A673 (cell line): ENCODE measurements around the gene TREM2. TPM values are rescaled to one million over a fixed set of nuclear protein-coding genes. Genes with fewer than 3 reads are reported as not detected.

Experiments used
- BruUV-seq: library from RNA; stranded (reverse); fragments of 400-500 nt; replicated peaks from 2 replicates; lab custom pipeline; 2021; lab: Mats Ljungman, UMichigan
- CTCF ChIA-PET: fragments of 300-600 bp; sonication (Branson Sonifier 250); formaldehyde crosslinking; loops from one replicate; lab custom pipeline; 2022; ENCODE audit warnings: antibody characterized with exemption; lab: Charles Lee
- POLR2A ChIA-PET: fragments of 300-600 bp; sonication (Branson Sonifier 250); formaldehyde crosslinking; loops from one replicate; lab custom pipeline; 2022; ENCODE audit warnings: antibody characterized with exemption; ENCODE audit not compliant: low non-redundant PET; lab: Charles Lee
- DNase-seq: peaks from one replicate; pipeline ENCODE4 v3.0.0-alpha.2; 2015; ENCODE audit warnings: low spot score
- H3K27ac ChIP-seq: fragments of 200-600 bp; sonication (generic); 2 replicates; pipeline ENCODE4 v1.5.1; 2016; ENCODE audit warnings: mixed run types, low read depth, mild to moderate bottlenecking, mixed read lengths, antibody characterized with exemption, low read length; ENCODE audit not compliant: poor library complexity, severe bottlenecking
- H3K27me3 ChIP-seq: fragments of 200-600 bp; sonication (generic); replicated peaks from 2 replicates; pipeline ENCODE4 v1.6.1; 2017; ENCODE audit warnings: mixed run types, low read depth, mild to moderate bottlenecking, mixed read lengths, antibody characterized with exemption, low read length; ENCODE audit not compliant: insufficient read depth, poor library complexity
- H3K36me3 ChIP-seq: fragments of 200-600 bp; sonication (generic); 2 replicates; pipeline ENCODE4 v1.6.1; 2016; ENCODE audit warnings: mixed run types, mild to moderate bottlenecking, mixed read lengths, antibody characterized with exemption, low read length; ENCODE audit not compliant: insufficient read depth, poor library complexity, severe bottlenecking
- H3K4me1 ChIP-seq: fragments of 200-600 bp; sonication (generic); 2 replicates; pipeline ENCODE4 v1.6.1; 2017; ENCODE audit warnings: mixed run types, mild to moderate bottlenecking, mixed read lengths, antibody characterized with exemption, low read length; ENCODE audit not compliant: insufficient read depth, poor library complexity, severe bottlenecking
- H3K4me3 ChIP-seq: fragments of 200-600 bp; sonication (generic); 2 replicates; pipeline ENCODE4 v1.5.1; 2016; ENCODE audit warnings: low read depth, mixed run types, mild to moderate bottlenecking, mixed read lengths, low read length; ENCODE audit not compliant: poor library complexity, severe bottlenecking
- H3K9me3 ChIP-seq: fragments of 200-600 bp; sonication (generic); 2 replicates; pipeline ENCODE4 v1.6.1; 2016; ENCODE audit warnings: mixed run types, low read depth, mild to moderate bottlenecking, mixed read lengths, antibody characterized with exemption, low read length; ENCODE audit not compliant: poor library complexity, severe bottlenecking
- CTCF ChIP-seq: fragments of 300-800, 200-600 bp; sonication (generic); conservative IDR thresholded peaks from 2 replicates; pipeline ENCODE4 v1.5.1; 2017; ENCODE audit warnings: low read depth, mild to moderate bottlenecking, antibody characterized with exemption, low read length, moderate library complexity, mixed read lengths
- EZH2 ChIP-seq: fragments of 200-600 bp; sonication (generic); IDR thresholded peaks from 2 replicates; pipeline ENCODE4 v1.6.1; 2017; ENCODE audit warnings: borderline replicate concordance, low read depth, mild to moderate bottlenecking, mixed read lengths, antibody characterized with exemption, low read length; ENCODE audit not compliant: poor library complexity, severe bottlenecking
- intact Hi-C: fragments of 100-400 bp; cut with micrococcal nuclease; formaldehyde crosslinking; loops from one replicate; pipeline ENCODE4 v1.10.0; 2022; ENCODE audit not compliant: unreplicated experiment
- total RNA-seq: library from RNA; stranded (reverse); gene quantifications from 2 replicates; pipeline ENCODE4 v1.2.3, GENCODE V29; 2021

Gene TREM2
- total RNA-seq, 1 experiment from 2014 or later = not detected

GRCh38 chr6:41163419-41163717, 452 bp upstream of the TREM2 start:
- DNase-seq = no peak
- intact Hi-C loops = no loop called here
- H3K27ac ChIP-seq = no peak overlapping the region
- no peaks in the 10 kb centered on the region for H3K9me3 ChIP-seq
- ChIA-PET POLR2A (interaction anchor here (0.5 kb wide), 1 partner anchor 28 kb away, joined by 5 read pairs; no protein-coding TSS in a partner anchor), CTCF (no interaction called here)
- TF ChIP-seq EZH2 (no peak), CTCF (no peak)
- H3K4me3 ChIP-seq = no peak overlapping the region
- H3K4me1 ChIP-seq = no peaks in the 10 kb centered on the region
- BruUV-seq = no TSS peak
- H3K27me3 ChIP-seq = no peaks in the 10 kb centered on the region
- H3K36me3 ChIP-seq = no peaks in the 10 kb centered on the region

GRCh38 chr6:41161851-41162552, 914 bp downstream of the TREM2 start:
- intact Hi-C loops = no loop called here

GRCh38 chr6:41161380-41161779, 1.5 kb downstream of the TREM2 start:
- H3K27ac ChIP-seq = no peak overlapping the region
- TF ChIP-seq CTCF (no peak), EZH2 (no peak)
- H3K4me1 ChIP-seq = no peaks in the 10 kb centered on the region
- BruUV-seq = no TSS peak
- H3K4me3 ChIP-seq = no peak overlapping the region
- intact Hi-C loops = no loop called here
- ChIA-PET CTCF (no interaction called here), POLR2A (no interaction called here)
- H3K9me3 ChIP-seq = no peaks in the 10 kb centered on the region
- no peaks in the 10 kb centered on the region for H3K36me3 ChIP-seq
- DNase-seq = no peak
- no peaks in the 10 kb centered on the region for H3K27me3 ChIP-seq

More at GRCh38 chr6:41161851-41162552, 914 bp downstream of the TREM2 start:
- no peak overlapping the region for H3K4me3 ChIP-seq
- H3K27ac ChIP-seq = no peak overlapping the region
- H3K4me1 ChIP-seq = no peaks in the 10 kb centered on the region
- H3K36me3 ChIP-seq = no peaks in the 10 kb centered on the region
- POLR2A ChIA-PET = no interaction called here
- TF ChIP-seq CTCF (no peak), EZH2 (no peak)
- no peak for DNase-seq
- CTCF ChIA-PET = no interaction called here
- BruUV-seq = no TSS peak
- no peaks in the 10 kb centered on the region for H3K27me3 ChIP-seq
- no peaks in the 10 kb centered on the region for H3K9me3 ChIP-seq
